Cardiac muscle cell (in vitro differentiated cells and primary cell): ENCODE data around the gene FAM81B. TPM values are rescaled to one million over a fixed set of nuclear protein-coding genes. Genes with fewer than 3 reads are reported as not detected.

Experiments used
- polyA plus RNA-seq: library from polyadenylated mRNA; unstranded; fragments of >200 nt; fragmentation: Nextera tagmentation; extraction: Ambion mirVana; gene quantifications from 2 replicates; pipeline ENCODE4 v1.2.1, GENCODE V29; 2016
- total RNA-seq: library from RNA; depleted of rRNA; stranded (reverse); fragments of >200 nt; gene quantifications from 2 replicates; pipeline ENCODE4 v1.2.3, GENCODE V29; 2016

The FAM81B gene
- total and polyA plus RNA-seq, 2 experiments from 2014 or later, result not detected

Other genes starting within 250 kb of the FAM81B start
- not detected in 2 replicates for gene MCTP1, start 106.3 kb upstream of the FAM81B start, total RNA-seq
- gene MCTP1, start 106.3 kb upstream of the FAM81B start, polyA plus RNA-seq, result 1.3 and 1.4 TPM in 2 replicates
- 31.0 and 46.5 TPM in 2 replicates for gene SKIC3, start 163.6 kb downstream of the FAM81B start, total RNA-seq
- 47.2 and 52.0 TPM in 2 replicates for gene SKIC3, start 163.6 kb downstream of the FAM81B start, polyA plus RNA-seq
- gene ARSK, start 163.7 kb downstream of the FAM81B start, total RNA-seq, result 7.2 and 12.2 TPM in 2 replicates
- gene ARSK, start 163.7 kb downstream of the FAM81B start, polyA plus RNA-seq, result 11.1 and 16.6 TPM in 2 replicates
- 0.07 and 0.57 TPM in 2 replicates for gene GPR150, start 228.7 kb downstream of the FAM81B start, total RNA-seq
- gene GPR150, start 228.7 kb downstream of the FAM81B start, polyA plus RNA-seq, result 0.35 and 0.39 TPM in 2 replicates